NCI-H82 treated with DMSO at 0.1 percent for 48 hours (cell line): ENCODE data around the gene FAF1.

Source experiments
- DNase-seq: peaks from one replicate; lab custom pipeline; 2025; ENCODE audit not compliant: unreplicated experiment; lab: John Stamatoyannopoulos, UW

The FAF1 gene

GRCh38 chr1:50646526-50646925 is 313.5 kb downstream of the FAF1 start:
- DNase-seq = no peak

- DNase-seq = no peak
These were observed 314.9 kb downstream of the FAF1 start for GRCh38 chr1:50645139-50645538.

GRCh38 chr1:50644447-50645105 is 315.5 kb downstream of the FAF1 start:
- DNase-seq = no peak

- no peak for DNase-seq
These were observed 322.6 kb downstream of the FAF1 start for GRCh38 chr1:50637460-50637859.

GRCh38 chr1:50634251-50634650 is 325.8 kb downstream of the FAF1 start:
- DNase-seq = no peak

- no peak for DNase-seq
These were observed 326.6 kb downstream of the FAF1 start for GRCh38 chr1:50633465-50633864.

GRCh38 chr1:50631161-50631560 is 328.9 kb downstream of the FAF1 start:
- DNase-seq = no peak

- DNase-seq = no peak
These were observed 337.8 kb downstream of the FAF1 start for GRCh38 chr1:50622259-50622658.

GRCh38 chr1:50620680-50621329 is 339.3 kb downstream of the FAF1 start:
- DNase-seq = no peak

GRCh38 chr1:50615036-50615750 is 344.9 kb downstream of the FAF1 start:
- DNase-seq = no peak

GRCh38 chr1:50611675-50612074 is 348.4 kb downstream of the FAF1 start:
- DNase-seq = no peak

GRCh38 chr1:50610563-50610962 is 349.5 kb downstream of the FAF1 start:
- no peak for DNase-seq

- no peak for DNase-seq
These were observed 350.6 kb downstream of the FAF1 start for GRCh38 chr1:50609508-50609907.

- DNase-seq = peak; percentile 44
These were observed 354.7 kb downstream of the FAF1 start for GRCh38 chr1:50605186-50605875.

GRCh38 chr1:50604580-50604979 is 355.5 kb downstream of the FAF1 start:
- no peak for DNase-seq

GRCh38 chr1:50603274-50604271 is 356.5 kb downstream of the FAF1 start:
- no peak for DNase-seq

- no peak for DNase-seq
These were observed 360.5 kb downstream of the FAF1 start for GRCh38 chr1:50599546-50599945.

GRCh38 chr1:50595874-50596273 is 364.2 kb downstream of the FAF1 start:
- DNase-seq = no peak

GRCh38 chr1:50593515-50593914 is 366.6 kb downstream of the FAF1 start:
- no peak for DNase-seq

GRCh38 chr1:50591598-50591997 is 368.5 kb downstream of the FAF1 start:
- DNase-seq = no peak
